Adrenal gland (tissue), 5 donors: ENCODE data around the gene TNIK.

Experiments used
- POLR2A ChIP-seq, 2 donors: fragments of 450-650 bp; IDR thresholded peaks; one replicate each; pipeline ENCODE4 v1.6.1; 2017; ENCODE audit warnings: antibody characterized with exemption in 2 of 2, mild to moderate bottlenecking in 2 of 2, moderate library complexity in 1 of 2
- TF ChIP-seq, protein P1 (sequence below), 6 experiments: fragments of 450-650 bp in 4 of 6; fragments of 200-600 bp in 2 of 6; sonication (generic) in 1 of 6; IDR thresholded peaks; 1 replicate in 5 of 6; 2 replicates in 1 of 6; pipeline versions ENCODE4 v1.5.1 to v1.8.0; 2016 to 2021; ENCODE audit warnings: antibody characterized with exemption in 6 of 6, mild to moderate bottlenecking in 2 of 6, moderate library complexity in 1 of 6
- donor health status: DM: no; HTN: no; CAD: no.

DNA sequence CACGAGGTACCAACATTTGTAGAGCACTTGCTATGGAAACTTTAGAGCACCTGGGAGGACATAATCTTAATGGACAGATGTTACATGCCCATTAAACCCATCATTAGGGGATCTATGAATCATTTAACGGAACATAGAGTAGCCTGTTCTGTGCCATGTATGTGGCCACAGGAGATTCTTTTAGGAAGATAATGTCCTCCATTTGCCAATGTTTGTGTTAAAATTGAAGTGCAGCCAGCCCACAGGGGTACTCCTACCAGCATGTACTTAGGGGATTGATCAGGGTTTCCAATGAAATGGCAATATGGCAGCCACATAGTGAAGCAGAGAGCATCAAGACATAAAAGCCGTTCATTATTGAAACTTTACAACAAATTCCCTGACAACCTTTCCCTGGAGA is 70.7 kb downstream of the TNIK start:
- TF ChIP-seq, protein P1, sequence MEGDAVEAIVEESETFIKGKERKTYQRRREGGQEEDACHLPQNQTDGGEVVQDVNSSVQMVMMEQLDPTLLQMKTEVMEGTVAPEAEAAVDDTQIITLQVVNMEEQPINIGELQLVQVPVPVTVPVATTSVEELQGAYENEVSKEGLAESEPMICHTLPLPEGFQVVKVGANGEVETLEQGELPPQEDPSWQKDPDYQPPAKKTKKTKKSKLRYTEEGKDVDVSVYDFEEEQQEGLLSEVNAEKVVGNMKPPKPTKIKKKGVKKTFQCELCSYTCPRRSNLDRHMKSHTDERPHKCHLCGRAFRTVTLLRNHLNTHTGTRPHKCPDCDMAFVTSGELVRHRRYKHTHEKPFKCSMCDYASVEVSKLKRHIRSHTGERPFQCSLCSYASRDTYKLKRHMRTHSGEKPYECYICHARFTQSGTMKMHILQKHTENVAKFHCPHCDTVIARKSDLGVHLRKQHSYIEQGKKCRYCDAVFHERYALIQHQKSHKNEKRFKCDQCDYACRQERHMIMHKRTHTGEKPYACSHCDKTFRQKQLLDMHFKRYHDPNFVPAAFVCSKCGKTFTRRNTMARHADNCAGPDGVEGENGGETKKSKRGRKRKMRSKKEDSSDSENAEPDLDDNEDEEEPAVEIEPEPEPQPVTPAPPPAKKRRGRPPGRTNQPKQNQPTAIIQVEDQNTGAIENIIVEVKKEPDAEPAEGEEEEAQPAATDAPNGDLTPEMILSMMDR (IDR thresholded peaks at IDR 0.05) = no peak
- TF ChIP-seq POLR2A (IDR thresholded peaks at IDR 0.05) = no peak
